Measurements from ENCODE around the gene MID1.
"Not testable (repeated sequence)": the region's sequence is repeated elsewhere in the genome, so short reads cannot be mapped to it uniquely, and the experiment has no call there.

MID1 gene

GRCh38 chrX:10589787-10590186, 30.6 kb downstream of the MID1 start:
- not testable (repeated sequence) for H3K27ac ChIP-seq (ENCODE audit: low read length); H3K4me1 ChIP-seq (ENCODE audit: control insufficient read depth in 1 of 2, insufficient read depth in 2 of 2, low read length in 2 of 2); H3K36me3 ChIP-seq (ENCODE audit: control insufficient read depth in 1 of 2, insufficient read depth in 2 of 2, low read length in 2 of 2); H3K4me3 ChIP-seq (ENCODE audit: low read depth in 1 of 2, low read length in 2 of 2); H3K27me3 ChIP-seq (ENCODE audit: low read depth, low read length); H3K9me3 ChIP-seq (ENCODE audit: control insufficient read depth in 1 of 2, low read length in 2 of 2)

GRCh38 chrX:10589098-10589497, 31.3 kb downstream of the MID1 start:
- no peaks in the 10 kb centered on the region for H3K27me3 ChIP-seq (ENCODE audit: low read depth, low read length)
- H3K27ac ChIP-seq (ENCODE audit: low read length), result no peak overlapping the region
- no peaks in the 10 kb centered on the region for H3K9me3 ChIP-seq (ENCODE audit: control insufficient read depth in 1 of 2, low read length in 2 of 2)
- no peaks in the 10 kb centered on the region for H3K4me1 ChIP-seq (ENCODE audit: control insufficient read depth in 1 of 2, insufficient read depth in 2 of 2, low read length in 2 of 2)
- H3K4me3 ChIP-seq (ENCODE audit: low read depth in 1 of 2, low read length in 2 of 2), result no peak overlapping the region
- no peaks in the 10 kb centered on the region for H3K36me3 ChIP-seq (ENCODE audit: control insufficient read depth in 1 of 2, insufficient read depth in 2 of 2, low read length in 2 of 2)

- not testable (repeated sequence) for H3K4me1 ChIP-seq (ENCODE audit: control insufficient read depth in 1 of 2, insufficient read depth in 2 of 2, low read length in 2 of 2); H3K36me3 ChIP-seq (ENCODE audit: control insufficient read depth in 1 of 2, insufficient read depth in 2 of 2, low read length in 2 of 2); H3K27me3 ChIP-seq (ENCODE audit: low read depth, low read length); H3K4me3 ChIP-seq (ENCODE audit: low read depth in 1 of 2, low read length in 2 of 2); H3K9me3 ChIP-seq (ENCODE audit: control insufficient read depth in 1 of 2, low read length in 2 of 2); H3K27ac ChIP-seq (ENCODE audit: low read length)
Measured at GRCh38 chrX:10584882-10585281, 35.5 kb downstream of the MID1 start.

GRCh38 chrX:10582945-10583344, 37.4 kb downstream of the MID1 start:
- Histone ChIP-seq H3K4me1 (ENCODE audit: control insufficient read depth in 1 of 2, insufficient read depth in 2 of 2, low read length in 2 of 2) (peaks cover 0 to under 1% of the 10 kb centered on the region in 2 donors), H3K9me3 (ENCODE audit: control insufficient read depth in 1 of 2, low read length in 2 of 2) (no peaks in the 10 kb centered on the region), H3K27me3 (ENCODE audit: low read depth, low read length) (no peaks in the 10 kb centered on the region), H3K27ac (ENCODE audit: low read length) (no peak overlapping the region), H3K4me3 (ENCODE audit: low read depth in 1 of 2, low read length in 2 of 2) (no peak overlapping the region), H3K36me3 (ENCODE audit: control insufficient read depth in 1 of 2, insufficient read depth in 2 of 2, low read length in 2 of 2) (no peaks in the 10 kb centered on the region)

GRCh38 chrX:10582215-10582733, 38.1 kb downstream of the MID1 start:
- H3K4me3 ChIP-seq (ENCODE audit: low read depth in 1 of 2, low read length in 2 of 2), result no peak overlapping the region
- no peak overlapping the region for H3K27ac ChIP-seq (ENCODE audit: low read length)
- H3K36me3 ChIP-seq (ENCODE audit: control insufficient read depth in 1 of 2, insufficient read depth in 2 of 2, low read length in 2 of 2), result no peaks in the 10 kb centered on the region
- H3K4me1 ChIP-seq (ENCODE audit: control insufficient read depth in 1 of 2, insufficient read depth in 2 of 2, low read length in 2 of 2), result peaks cover 0 to 4% of the 10 kb centered on the region in 2 donors
- H3K9me3 ChIP-seq (ENCODE audit: control insufficient read depth in 1 of 2, low read length in 2 of 2), result no peaks in the 10 kb centered on the region
- H3K27me3 ChIP-seq (ENCODE audit: low read depth, low read length), result no peaks in the 10 kb centered on the region

- Histone ChIP-seq H3K4me3 (ENCODE audit: low read depth in 1 of 2, low read length in 2 of 2) (no peak overlapping the region), H3K27me3 (ENCODE audit: low read depth, low read length) (no peaks in the 10 kb centered on the region), H3K36me3 (ENCODE audit: control insufficient read depth in 1 of 2, insufficient read depth in 2 of 2, low read length in 2 of 2) (no peaks in the 10 kb centered on the region), H3K9me3 (ENCODE audit: control insufficient read depth in 1 of 2, low read length in 2 of 2) (no peaks in the 10 kb centered on the region), H3K27ac (ENCODE audit: low read length) (peak overlapping the region; percentile 74), H3K4me1 (ENCODE audit: control insufficient read depth in 1 of 2, insufficient read depth in 2 of 2, low read length in 2 of 2) (peaks cover 0 to 9% of the 10 kb centered on the region in 2 donors)
Measured at GRCh38 chrX:10579112-10580011, 41.0 kb downstream of the MID1 start.

GRCh38 chrX:10578527-10578926, 41.9 kb downstream of the MID1 start:
- Histone ChIP-seq H3K9me3 (ENCODE audit: control insufficient read depth in 1 of 2, low read length in 2 of 2) (no peaks in the 10 kb centered on the region), H3K4me1 (ENCODE audit: control insufficient read depth in 1 of 2, insufficient read depth in 2 of 2, low read length in 2 of 2) (peaks cover 0 to 9% of the 10 kb centered on the region in 2 donors), H3K36me3 (ENCODE audit: control insufficient read depth in 1 of 2, insufficient read depth in 2 of 2, low read length in 2 of 2) (no peaks in the 10 kb centered on the region), H3K4me3 (ENCODE audit: low read depth in 1 of 2, low read length in 2 of 2) (no peak overlapping the region), H3K27ac (ENCODE audit: low read length) (peak overlapping the region; percentile 74), H3K27me3 (ENCODE audit: low read depth, low read length) (no peaks in the 10 kb centered on the region)

GRCh38 chrX:10577853-10578252, 42.5 kb downstream of the MID1 start:
- H3K4me1 ChIP-seq (ENCODE audit: control insufficient read depth in 1 of 2, insufficient read depth in 2 of 2, low read length in 2 of 2), result peaks cover 0 to 9% of the 10 kb centered on the region in 2 donors
- H3K4me3 ChIP-seq (ENCODE audit: low read depth in 1 of 2, low read length in 2 of 2), result no peak overlapping the region
- no peaks in the 10 kb centered on the region for H3K9me3 ChIP-seq (ENCODE audit: control insufficient read depth in 1 of 2, low read length in 2 of 2)
- no peaks in the 10 kb centered on the region for H3K27me3 ChIP-seq (ENCODE audit: low read depth, low read length)
- H3K27ac ChIP-seq (ENCODE audit: low read length), result no peak overlapping the region
- H3K36me3 ChIP-seq (ENCODE audit: control insufficient read depth in 1 of 2, insufficient read depth in 2 of 2, low read length in 2 of 2), result no peaks in the 10 kb centered on the region

- Histone ChIP-seq H3K27ac (ENCODE audit: low read length) (peak overlapping the region; percentile 56), H3K9me3 (ENCODE audit: control insufficient read depth in 1 of 2, low read length in 2 of 2) (no peaks in the 10 kb centered on the region), H3K27me3 (ENCODE audit: low read depth, low read length) (no peaks in the 10 kb centered on the region), H3K36me3 (ENCODE audit: control insufficient read depth in 1 of 2, insufficient read depth in 2 of 2, low read length in 2 of 2) (no peaks in the 10 kb centered on the region), H3K4me1 (ENCODE audit: control insufficient read depth in 1 of 2, insufficient read depth in 2 of 2, low read length in 2 of 2) (peaks cover 0 to 9% of the 10 kb centered on the region in 2 donors), H3K4me3 (ENCODE audit: low read depth in 1 of 2, low read length in 2 of 2) (no peak overlapping the region)
Measured at GRCh38 chrX:10576777-10577447, 43.5 kb downstream of the MID1 start.

GRCh38 chrX:10576186-10576585, 44.2 kb downstream of the MID1 start:
- H3K4me3 ChIP-seq (ENCODE audit: low read depth in 1 of 2, low read length in 2 of 2), result no peak overlapping the region
- peaks cover 0 to 9% of the 10 kb centered on the region in 2 donors for H3K4me1 ChIP-seq (ENCODE audit: control insufficient read depth in 1 of 2, insufficient read depth in 2 of 2, low read length in 2 of 2)
- H3K36me3 ChIP-seq (ENCODE audit: control insufficient read depth in 1 of 2, insufficient read depth in 2 of 2, low read length in 2 of 2), result no peaks in the 10 kb centered on the region
- peak overlapping the region; percentile 56 for H3K27ac ChIP-seq (ENCODE audit: low read length)
- no peaks in the 10 kb centered on the region for H3K27me3 ChIP-seq (ENCODE audit: low read depth, low read length)
- no peaks in the 10 kb centered on the region for H3K9me3 ChIP-seq (ENCODE audit: control insufficient read depth in 1 of 2, low read length in 2 of 2)

GRCh38 chrX:10574663-10575062, 45.7 kb downstream of the MID1 start:
- H3K4me3 ChIP-seq (ENCODE audit: low read depth in 1 of 2, low read length in 2 of 2), result no peak overlapping the region
- no peaks in the 10 kb centered on the region for H3K9me3 ChIP-seq (ENCODE audit: control insufficient read depth in 1 of 2, low read length in 2 of 2)
- no peaks in the 10 kb centered on the region for H3K36me3 ChIP-seq (ENCODE audit: control insufficient read depth in 1 of 2, insufficient read depth in 2 of 2, low read length in 2 of 2)
- H3K27me3 ChIP-seq (ENCODE audit: low read depth, low read length), result no peaks in the 10 kb centered on the region
- peaks cover 0 to 16% of the 10 kb centered on the region in 2 donors for H3K4me1 ChIP-seq (ENCODE audit: control insufficient read depth in 1 of 2, insufficient read depth in 2 of 2, low read length in 2 of 2)
- no peak overlapping the region for H3K27ac ChIP-seq (ENCODE audit: low read length)

Data from muscle layer of duodenum (tissue), 2 donors.